ENCODE data around the gene MNT. TPM values are rescaled to one million over a fixed set of nuclear protein-coding genes. Genes with fewer than 3 reads are reported as not detected.

MNT gene
- total RNA-seq, 6 donors from 2014 or later: 14.9 to 68.1 (median 38.6) TPM

Small RNA genes within 50 kb of the gene (small RNA-seq; reads per million reads assigned to genes)
- 0 reads per million in 4 donors for gene AC006435.3
- 0 reads per million in 4 donors for gene AC006435.4

Other genes with a start within 250 kb of the MNT start
- gene SMG6, start 97.3 kb downstream of the MNT start, total RNA-seq: 100 to 1,000 TPM in 1 of 6 donors, 10 to 100 TPM in 5; 29.9 to 126 (median 30.5) TPM
- gene SRR, start 97.1 kb downstream of the MNT start, total RNA-seq: 10 to 100 TPM in 2 of 6 donors, 1 to 10 TPM in 4; 5.9 to 13.0 (median 8.5) TPM
- gene TSR1, start 64.6 kb downstream of the MNT start, total RNA-seq: 10 to 100 TPM; 15.8 to 52.4 (median 23.6) TPM
- 100 to 1,000 TPM in 2 of 6 donors, 10 to 100 TPM in 4; 53.1 to 313 (median 60.1) TPM for gene SGSM2, start 63.6 kb downstream of the MNT start, total RNA-seq
- gene METTL16, start 110.8 kb upstream of the MNT start, total RNA-seq: 10 to 100 TPM; 20.3 to 37.2 (median 30.6) TPM
- 100 to 1,000 TPM in 4 of 6 donors, 10 to 100 TPM in 2; 81.7 to 258 (median 114) TPM for gene PAFAH1B1, start 192.6 kb upstream of the MNT start, total RNA-seq